ENCODE measurements around the gene ANKRD40.

GRCh38 chr17:50739098-50739497 lies 31.4 kb upstream of the ANKRD40 start:
- TF ChIP-seq, protein P1, sequence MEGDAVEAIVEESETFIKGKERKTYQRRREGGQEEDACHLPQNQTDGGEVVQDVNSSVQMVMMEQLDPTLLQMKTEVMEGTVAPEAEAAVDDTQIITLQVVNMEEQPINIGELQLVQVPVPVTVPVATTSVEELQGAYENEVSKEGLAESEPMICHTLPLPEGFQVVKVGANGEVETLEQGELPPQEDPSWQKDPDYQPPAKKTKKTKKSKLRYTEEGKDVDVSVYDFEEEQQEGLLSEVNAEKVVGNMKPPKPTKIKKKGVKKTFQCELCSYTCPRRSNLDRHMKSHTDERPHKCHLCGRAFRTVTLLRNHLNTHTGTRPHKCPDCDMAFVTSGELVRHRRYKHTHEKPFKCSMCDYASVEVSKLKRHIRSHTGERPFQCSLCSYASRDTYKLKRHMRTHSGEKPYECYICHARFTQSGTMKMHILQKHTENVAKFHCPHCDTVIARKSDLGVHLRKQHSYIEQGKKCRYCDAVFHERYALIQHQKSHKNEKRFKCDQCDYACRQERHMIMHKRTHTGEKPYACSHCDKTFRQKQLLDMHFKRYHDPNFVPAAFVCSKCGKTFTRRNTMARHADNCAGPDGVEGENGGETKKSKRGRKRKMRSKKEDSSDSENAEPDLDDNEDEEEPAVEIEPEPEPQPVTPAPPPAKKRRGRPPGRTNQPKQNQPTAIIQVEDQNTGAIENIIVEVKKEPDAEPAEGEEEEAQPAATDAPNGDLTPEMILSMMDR (IDR thresholded peaks at IDR 0.05) = no peak
- TF ChIP-seq POLR2AphosphoS5 (IDR thresholded peaks at IDR 0.05) = no peak
- TF ChIP-seq EP300 (IDR thresholded peaks at IDR 0.05; ENCODE audit: low read depth) = no peak

Measured in transverse colon (tissue), 4 donors.